GM12878 (cell line): ENCODE data around the gene CELF6. TPM values are rescaled to one million over a fixed set of nuclear protein-coding genes. Genes with fewer than 3 reads are reported as not detected.
A peak's percentile ranks its signal among the peaks of the same experiment; 100 is the strongest.

ENCODE experiments used
- ATAC-seq: fragments of 200-7000 bp; cut with Tn5 transposase; 3 replicates; pipeline ENCODE4 v1.9.1; 2020; ENCODE audit warnings: mild to moderate bottlenecking, moderate library complexity
- BruUV-seq: library from RNA; stranded (reverse); fragments of 400-500 nt; replicated peaks from 2 replicates; lab custom pipeline; 2021; lab: Mats Ljungman, UMichigan
- CTCF ChIA-PET: fragments of 300-600 bp; sonication (Branson Sonifier 250); formaldehyde crosslinking; extraction: SDS; loops from one replicate; lab custom pipeline; 2021; ENCODE audit warnings: inconsistent platforms; lab: Yijun Ruan, JAX
- POLR2A ChIA-PET: fragments of 350-600 bp; formaldehyde crosslinking; extraction: SDS; loops from one replicate; lab custom pipeline; 2021; ENCODE audit warnings: inconsistent platforms; lab: Charles Lee
- RAD21 ChIA-PET: fragments of 300-600 bp; sonication (Branson Sonifier 250); formaldehyde crosslinking; loops from one replicate; lab custom pipeline; 2023; ENCODE audit warnings: antibody characterized with exemption; ENCODE audit not compliant: unreplicated experiment; lab: Charles Lee
- SMC1A ChIA-PET: fragments of 300-600 bp; sonication (Branson Sonifier 250); formaldehyde crosslinking; loops from one replicate; lab custom pipeline; 2023; ENCODE audit not compliant: unreplicated experiment, uncharacterized antibody; lab: Charles Lee
- DNase-seq: peaks from one replicate; pipeline ENCODE4 v3.0.0-alpha.2; 2011; ENCODE audit warnings: low read depth, low spot score
- FAIRE-seq: peaks from 3 replicates; lab custom pipeline; 2011; peaks lifted over from hg19 to GRCh38; lab: Jason Lieb, UNC
- H2AFZ ChIP-seq: 2 replicates; pipeline ENCODE4 v1.6.0; 2011; ENCODE audit warnings: low read depth, low read length, control low read depth; ENCODE audit not compliant: control insufficient read depth
- H3K27ac ChIP-seq: 2 replicates; pipeline ENCODE4 v1.5.1; 2011; ENCODE audit warnings: control low read depth; ENCODE audit not compliant: control insufficient read depth, insufficient read depth
- H3K27me3 ChIP-seq, 2 experiments: replicated peaks in 1 of 2; 2 replicates each; pipeline versions ENCODE4 v1.6.0 to v1.6.1; 2011; ENCODE audit warnings: low read length in 1 of 2; ENCODE audit not compliant: control insufficient read depth in 2 of 2, insufficient read depth in 2 of 2
- H3K36me3 ChIP-seq, 2 experiments: 2 replicates each; pipeline ENCODE4 v1.5.1; 2011; ENCODE audit warnings: low read length in 1 of 2; ENCODE audit not compliant: control insufficient read depth in 2 of 2, insufficient read depth in 2 of 2
- H3K4me1 ChIP-seq: 2 replicates; pipeline ENCODE4 v1.6.1; 2011; ENCODE audit warnings: mild to moderate bottlenecking, low read length, moderate library complexity, mixed read lengths; ENCODE audit not compliant: control insufficient read depth, insufficient read depth
- H3K4me2 ChIP-seq: 2 replicates; pipeline ENCODE4 v1.6.0; 2011; ENCODE audit warnings: control low read depth; ENCODE audit not compliant: control insufficient read depth, insufficient read depth
- H3K4me3 ChIP-seq: fragments of 200-600 bp; sonication (generic); 2 replicates; pipeline ENCODE4 v1.5.1; 2016
- H3K79me2 ChIP-seq: 2 replicates; pipeline ENCODE4 v1.6.0; 2011; ENCODE audit warnings: low read length; ENCODE audit not compliant: control insufficient read depth, insufficient read depth
- H3K9ac ChIP-seq: 2 replicates; pipeline ENCODE4 v1.8.0; 2011; ENCODE audit warnings: low read length, control low read depth, mixed read lengths; ENCODE audit not compliant: control insufficient read depth, insufficient read depth
- H3K9me3 ChIP-seq: replicated peaks from 3 replicates; pipeline ENCODE4 v1.5.1; 2011; ENCODE audit warnings: mild to moderate bottlenecking, low read length; ENCODE audit not compliant: control insufficient read depth, insufficient read depth
- H4K20me1 ChIP-seq: 2 replicates; pipeline ENCODE4 v1.6.0; 2011; ENCODE audit not compliant: control insufficient read depth, insufficient read depth
- CBFB ChIP-seq: IDR thresholded peaks from 2 replicates; pipeline ENCODE4 v1.6.1; 2016; ENCODE audit warnings: antibody characterized with exemption, low read depth
- CBX5 ChIP-seq: sonication (generic); IDR thresholded peaks from 2 replicates; pipeline ENCODE4 v1.6.1; 2016; ENCODE audit warnings: low read depth, moderate library complexity, mild to moderate bottlenecking, inconsistent platforms
- HDAC2 ChIP-seq: fragments of 200-600 bp; sonication (generic); IDR thresholded peaks from 2 replicates; pipeline ENCODE4 v1.6.1; 2017
- HSF1 ChIP-seq: fragments of 150-350 bp; IDR thresholded peaks from 2 replicates; pipeline ENCODE4 v1.6.1; 2014; ENCODE audit warnings: mild to moderate bottlenecking, low read depth, low read length
- KAT2A ChIP-seq: conservative IDR thresholded peaks from 2 replicates; pipeline ENCODE4 v1.6.1; 2011; ENCODE audit warnings: low read depth, low read length; ENCODE audit not compliant: control insufficient read depth
- SRF ChIP-seq, 2 experiments: IDR thresholded peaks; 2 replicates each; pipeline ENCODE4 v1.6.1; 2011; ENCODE audit warnings: low read depth in 2 of 2, low read length in 2 of 2, mild to moderate bottlenecking in 1 of 2, moderate library complexity in 1 of 2
- TBL1XR1 ChIP-seq: IDR thresholded peaks from 2 replicates; pipeline ENCODE4 v1.6.1; 2012; ENCODE audit warnings: low read depth, low read length, improper control_type of control experiment
- TCF12 ChIP-seq: IDR thresholded peaks from 2 replicates; pipeline ENCODE4 v1.6.1; 2011; ENCODE audit warnings: low read depth, mild to moderate bottlenecking, low read length
- ZBTB11 ChIP-seq: fragments of 450-650 bp; formaldehyde crosslinking; IDR thresholded peaks from 2 replicates; pipeline ENCODE4 v1.5.0; 2022; ENCODE audit warnings: mild to moderate bottlenecking, missing genetic modification characterization
- WGBS: methylation state at CpG from one replicate; pipeline ENCODE4 v1.1.6; 2016; ENCODE audit warnings: low lambda C conversion rate; ENCODE audit not compliant: insufficient replicate concordance, insufficient coverage; ENCODE audit errors: missing lambda C conversion rate; 5-methylcytosine and 5-hydroxymethylcytosine counted together
- in situ Hi-C: fragments of 300-500 bp; cut with MboI; formaldehyde crosslinking; loops from 9 replicates; pipeline ENCODE4 v1.14.3; 2018; ENCODE audit warnings: mixed read lengths
- intact Hi-C: fragments of 100-400 bp; cut with micrococcal nuclease; formaldehyde crosslinking; loops from one replicate; pipeline ENCODE4 v1.14.2; 2022; ENCODE audit not compliant: unreplicated experiment
- polyA plus RNA-seq, 11 experiments: library from polyadenylated mRNA; depleted of rRNA in 4 of 11; unstranded in 6 of 11; stranded (reverse) in 5 of 11; fragments of >200 nt; fragmentation: Nextera tagmentation in 4 of 11; fragmentation: Illumina TruSeq in 1 of 11; extraction: Ambion mirVana in 4 of 11; extraction: Trizol in 1 of 11; gene quantifications; 1 replicate in 1 of 11; 2 replicates in 10 of 11; pipeline versions ENCODE4 v1.2.1 to v1.2.3, GENCODE V29; 2011 to 2016; ENCODE audit warnings: inconsistent platforms in 2 of 11, missing spikeins in 2 of 11, low read depth in 1 of 11
- total RNA-seq, 4 experiments: library from RNA; depleted of rRNA in 3 of 4; stranded (reverse); fragments of >200 nt in 3 of 4; fragmentation: Illumina TruSeq in 1 of 4; extraction: Trizol in 1 of 4; gene quantifications; 2 replicates each; pipeline versions ENCODE4 v1.2.1 to v1.2.3, GENCODE V29; 2013 to 2021
- TF ChIP-seq, protein P1 (sequence below): IDR thresholded peaks from 2 replicates; pipeline ENCODE4 v1.6.1; 2012; ENCODE audit warnings: low read depth, low read length, improper control_type of control experiment
- TF ChIP-seq, protein P2 (sequence below): fragments of 450-650 bp; conservative IDR thresholded peaks from 2 replicates; pipeline ENCODE4 v1.6.1; 2017; ENCODE audit warnings: mild to moderate bottlenecking, moderate library complexity

CELF6 gene
- total and polyA plus RNA-seq, 10 of the 15 experiments (the other 5 are each of a cell fraction or from before 2014, with no cell fraction given) = 0.06 to 0.54 (median 0.23) TPM; not detected in 1

DNA sequence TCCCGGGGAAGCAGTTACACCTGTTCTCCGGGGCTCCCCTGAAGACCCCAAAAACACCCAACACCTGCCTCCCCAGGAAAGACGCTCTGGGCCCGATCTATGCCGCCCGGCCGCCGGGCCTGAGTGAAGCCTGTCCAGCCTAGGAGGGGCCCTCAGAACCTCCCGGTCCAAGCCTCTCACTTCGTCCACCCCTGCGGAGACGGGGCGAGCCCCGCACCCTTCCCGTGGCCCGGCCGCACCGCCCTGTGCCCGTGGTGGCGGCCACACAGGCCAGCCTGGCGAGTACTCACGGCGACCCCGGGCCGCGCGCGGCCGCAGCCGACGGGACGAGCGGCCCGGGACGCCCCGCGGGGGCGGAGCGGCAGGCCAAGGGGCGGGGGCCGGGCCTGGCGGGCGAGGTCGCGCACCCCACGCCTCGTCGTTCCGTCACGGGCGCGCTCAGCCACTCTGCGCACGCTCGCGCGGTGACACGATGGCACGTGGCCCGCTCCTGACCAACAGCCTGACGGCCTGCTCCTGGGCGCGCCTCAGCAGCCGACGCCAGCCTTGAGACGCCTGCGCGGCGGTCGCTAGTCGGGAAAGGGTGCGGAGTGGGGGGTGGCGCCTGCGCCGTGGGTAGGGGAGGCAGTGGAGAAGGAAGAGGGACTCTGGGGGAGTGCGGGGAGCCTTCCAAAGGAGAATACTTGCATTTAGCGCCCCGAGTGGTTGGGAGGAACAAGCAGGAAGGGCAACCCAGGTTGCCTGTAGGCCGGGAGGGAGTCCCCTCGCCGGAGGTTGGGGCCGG is 47.6 kb downstream of the CELF6 start, which contains the start of gene PARP6 (continued):
- TF ChIP-seq, protein P1, sequence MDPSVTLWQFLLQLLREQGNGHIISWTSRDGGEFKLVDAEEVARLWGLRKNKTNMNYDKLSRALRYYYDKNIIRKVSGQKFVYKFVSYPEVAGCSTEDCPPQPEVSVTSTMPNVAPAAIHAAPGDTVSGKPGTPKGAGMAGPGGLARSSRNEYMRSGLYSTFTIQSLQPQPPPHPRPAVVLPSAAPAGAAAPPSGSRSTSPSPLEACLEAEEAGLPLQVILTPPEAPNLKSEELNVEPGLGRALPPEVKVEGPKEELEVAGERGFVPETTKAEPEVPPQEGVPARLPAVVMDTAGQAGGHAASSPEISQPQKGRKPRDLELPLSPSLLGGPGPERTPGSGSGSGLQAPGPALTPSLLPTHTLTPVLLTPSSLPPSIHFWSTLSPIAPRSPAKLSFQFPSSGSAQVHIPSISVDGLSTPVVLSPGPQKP = no peak
- TF ChIP-seq TCF12 = no peak; the same call in 1 of the 2 replicates

- Histone ChIP-seq H3K9me3 (no peaks in the 10 kb centered on the region), H3K9ac (peak overlapping the region; percentile 75), H2AFZ (peak overlapping the region; percentile 79), H3K4me1 (peaks cover 6% of the 10 kb centered on the region; the same call in 1 of the 2 replicates), H4K20me1 (no peaks in the 10 kb centered on the region), H3K4me3 (peak overlapping the region; percentile 70), H3K27me3 (no peaks in the 10 kb centered on the region), H3K36me3 (peaks cover 0 to 11% of the 10 kb centered on the region in 2 experiments; a peak in 1 of 4 replicates), H3K4me2 (peak overlapping the region; percentile 19), H3K27ac (peak overlapping the region; percentile 70), H3K79me2 (peaks cover 22% of the 10 kb centered on the region)
- FAIRE-seq (no peak), DNase-seq (no peak), ATAC-seq (peak; percentile 8)
- TF ChIP-seq ZBTB11 (CRISPR knock-in tag) (no peak), HSF1 (no peak), SRF (IDR thresholded peaks at IDR 0.05; ENCODE audit: low read depth in 2 of 2, low read length in 2 of 2) (no peak), CBX5 (no peak), HDAC2 (no peak), CBFB (no peak), TBL1XR1 (no peak), KAT2A (no peak)
- TF ChIP-seq, protein P2, sequence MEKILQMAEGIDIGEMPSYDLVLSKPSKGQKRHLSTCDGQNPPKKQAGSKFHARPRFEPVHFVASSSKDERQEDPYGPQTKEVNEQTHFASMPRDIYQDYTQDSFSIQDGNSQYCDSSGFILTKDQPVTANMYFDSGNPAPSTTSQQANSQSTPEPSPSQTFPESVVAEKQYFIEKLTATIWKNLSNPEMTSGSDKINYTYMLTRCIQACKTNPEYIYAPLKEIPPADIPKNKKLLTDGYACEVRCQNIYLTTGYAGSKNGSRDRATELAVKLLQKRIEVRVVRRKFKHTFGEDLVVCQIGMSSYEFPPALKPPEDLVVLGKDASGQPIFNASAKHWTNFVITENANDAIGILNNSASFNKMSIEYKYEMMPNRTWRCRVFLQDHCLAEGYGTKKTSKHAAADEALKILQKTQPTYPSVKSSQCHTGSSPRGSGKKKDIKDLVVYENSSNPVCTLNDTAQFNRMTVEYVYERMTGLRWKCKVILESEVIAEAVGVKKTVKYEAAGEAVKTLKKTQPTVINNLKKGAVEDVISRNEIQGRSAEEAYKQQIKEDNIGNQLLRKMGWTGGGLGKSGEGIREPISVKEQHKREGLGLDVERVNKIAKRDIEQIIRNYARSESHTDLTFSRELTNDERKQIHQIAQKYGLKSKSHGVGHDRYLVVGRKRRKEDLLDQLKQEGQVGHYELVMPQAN = no peak
- ChIA-PET CTCF (interaction anchor here (0.6 kb wide), 1 partner anchor 72 kb away, joined by 3 read pairs; no protein-coding TSS in a partner anchor), RAD21 (interaction anchor here (1.1 kb wide), 2 partner anchors 43 to 45 kb away, joined by 3 read pairs; no protein-coding TSS in a partner anchor), POLR2A (interaction anchor here (0.6 to 1.0 kb wide), 3 partner anchors 40 to 45 kb away, joined by 3 to 4 read pairs (median 3); no protein-coding TSS in a partner anchor), SMC1A (interaction anchor here (1.0 to 1.1 kb wide), 2 partner anchors 45 to 71 kb away, joined by 4 read pairs; no protein-coding TSS in a partner anchor)
- WGBS = 3% methylated on average over 13 of the region's 13 CpGs
- intact Hi-C loops (loop anchor here (1.0 kb wide), 1 partner anchor 41 kb away; the partner anchor contains the start of gene PKM), in situ Hi-C loops (no loop called here)
- no TSS peak for BruUV-seq
Measured at GRCh38 chr15:72271895-72272212, 48.1 kb downstream of the CELF6 start.
